Measurements from ENCODE around the gene CEP68.

Gene CEP68

GRCh38 chr2:65024149-65024829 is 31.9 kb upstream of the CEP68 start:
- DNase-seq (ENCODE audit: extremely low read depth, low read depth) = peak; percentile 53

GRCh38 chr2:65025453-65026123 is 30.6 kb upstream of the CEP68 start:
- TF ChIP-seq CTCF (IDR thresholded peaks at IDR 0.05; ENCODE audit: low read depth, low read length) = no peak
- no peak for DNase-seq (ENCODE audit: extremely low read depth, low read depth)

More at GRCh38 chr2:65024149-65024829, 31.9 kb upstream of the CEP68 start:
- TF ChIP-seq CTCF (IDR thresholded peaks at IDR 0.05; ENCODE audit: low read depth, low read length) = no peak

- no peak for TF ChIP-seq CTCF (IDR thresholded peaks at IDR 0.05; ENCODE audit: low read depth, low read length)
- no peak for DNase-seq (ENCODE audit: extremely low read depth, low read depth)
These were observed 30.1 kb upstream of the CEP68 start for GRCh38 chr2:65026154-65026553.

GRCh38 chr2:65026704-65027464 is 29.3 kb upstream of the CEP68 start:
- no peak for TF ChIP-seq CTCF (IDR thresholded peaks at IDR 0.05; ENCODE audit: low read depth, low read length)
- no peak for DNase-seq (ENCODE audit: extremely low read depth, low read depth)

- TF ChIP-seq CTCF (IDR thresholded peaks at IDR 0.05; ENCODE audit: low read depth, low read length) = no peak
- DNase-seq (ENCODE audit: extremely low read depth, low read depth) = no peak
These were observed 28.5 kb upstream of the CEP68 start for GRCh38 chr2:65027616-65028244.

GRCh38 chr2:65030476-65031332 is 25.5 kb upstream of the CEP68 start:
- no peak for DNase-seq (ENCODE audit: extremely low read depth, low read depth)
- TF ChIP-seq CTCF (IDR thresholded peaks at IDR 0.05; ENCODE audit: low read depth, low read length) = no peak

Measured in AG09319 (cell line).